ENCODE data around the gene HBG2. TPM values are rescaled to one million over a fixed set of nuclear protein-coding genes. Genes with fewer than 3 reads are reported as not detected.

The HBG2 gene
- total and polyA plus RNA-seq, 9 of the 15 experiments (the other 6 are each of a cell fraction or from before 2014, with no cell fraction given): 1,626 to 58,619 (median 10,515) TPM

- TF ChIP-seq NFE2L1 (tag; IDR thresholded peaks at IDR 0.05; ENCODE audit: borderline replicate concordance, low read depth) (no peak), PRMT5 (CRISPR knock-in tag; IDR thresholded peaks at IDR 0.05) (no peak), NR4A1 (CRISPR knock-in tag; IDR thresholded peaks at IDR 0.05) (no peak), NR4A1 (tag; IDR thresholded peaks at IDR 0.05) (no peak), XRCC5 (IDR thresholded peaks at IDR 0.05; ENCODE audit: low read depth, low read length) (no peak), HINFP (tag; conservative IDR thresholded peaks at IDR 0.05; ENCODE audit: low read depth) (no peak), RBM25 (IDR thresholded peaks at IDR 0.05; ENCODE audit: low read depth, low read length, severe bottlenecking) (no peak), PYGO2 (tag; IDR thresholded peaks at IDR 0.05) (no peak), HOMEZ (CRISPR knock-in tag; IDR thresholded peaks at IDR 0.05) (no peak), ZNF324 (CRISPR knock-in tag; IDR thresholded peaks at IDR 0.05) (no peak), TAF1 (IDR thresholded peaks at IDR 0.05; ENCODE audit: control insufficient read depth, extremely low read depth, insufficient read depth, low read length, severe bottlenecking) (no peak), ZBTB8A (IDR thresholded peaks at IDR 0.05; ENCODE audit: partially characterized antibody) (no peak), ZNF384 (IDR thresholded peaks at IDR 0.05; ENCODE audit: low read depth, low read length) (no peak), ZNF143 (CRISPR knock-in tag; IDR thresholded peaks at IDR 0.05) (no peak), ZC3H11A (IDR thresholded peaks at IDR 0.05; ENCODE audit: low read depth, low read length) (no peak), NR3C1 (CRISPR knock-in tag; IDR thresholded peaks at IDR 0.05) (no peak), CREM (IDR thresholded peaks at IDR 0.05; ENCODE audit: low read depth) (0 out of 2 replicates have a peak, but pooled peaks have one; percentile 10), ARID3A (IDR thresholded peaks at IDR 0.05; ENCODE audit: borderline replicate concordance, low read depth, low read length) (0 out of 2 replicates have a peak, but pooled peaks have one; percentile 12), NCOA6 (IDR thresholded peaks at IDR 0.05) (no peak), ZNF134 (CRISPR knock-in tag; conservative IDR thresholded peaks at IDR 0.05) (no peak), U2AF2 (optimal IDR thresholded peaks at IDR 0.05; ENCODE audit: low read depth, low read length) (no peak), FOXA3 (CRISPR knock-in tag; conservative IDR thresholded peaks at IDR 0.05 in 1 of 2, IDR thresholded peaks at IDR 0.05 in 1 of 2) (no peak), SMARCB1 (IDR thresholded peaks at IDR 0.05; ENCODE audit: insufficient read length, low read depth) (no peak), CBFA2T2 (conservative IDR thresholded peaks at IDR 0.05) (peak; percentile 60)
Measured at GRCh38 chr11:5224538-5225479, 29.8 kb downstream of the HBG2 start (continued).
